ENCODE measurements around the gene GABARAPL2.
"Not testable (repeated sequence)": the region's sequence is repeated elsewhere in the genome, so short reads cannot be mapped to it uniquely, and the experiment has no call there.

Gene GABARAPL2

DNA sequence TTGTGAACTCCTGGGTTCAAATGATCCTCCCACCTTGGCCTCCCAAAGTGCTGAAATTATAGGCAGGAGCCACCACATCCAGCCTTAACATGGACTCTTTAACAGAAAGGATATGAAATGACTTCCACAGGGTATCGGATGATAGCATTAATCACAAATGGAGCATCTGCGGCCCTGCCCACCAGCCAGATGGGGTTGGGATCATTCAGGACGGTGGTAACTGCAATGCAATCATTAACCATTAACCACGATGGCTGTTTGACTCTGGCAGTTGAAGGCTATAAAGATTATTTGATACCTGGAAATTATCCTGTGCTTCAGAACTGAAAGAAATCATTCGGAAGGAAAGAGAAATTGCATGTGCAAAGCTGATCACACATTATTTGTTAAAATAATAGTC lies 24.9 kb upstream of the GABARAPL2 start:
- Histone ChIP-seq H3K27ac (ENCODE audit: low read length) (no peak overlapping the region), H3K27me3 (ENCODE audit: insufficient read depth, low read length, poor library complexity) (no peaks in the 10 kb centered on the region), H3K9ac (ENCODE audit: low read depth, low read length) (no peak overlapping the region), H4K20me1 (ENCODE audit: insufficient read depth, low read length) (no peaks in the 10 kb centered on the region), H3K4me2 (ENCODE audit: insufficient read depth, low read length) (no peak overlapping the region), H3K4me3 (ENCODE audit: low read depth in 1 of 2, low read length in 2 of 2) (no peak overlapping the region), H3K79me2 (ENCODE audit: insufficient read depth, low read length) (no peaks in the 10 kb centered on the region), H3K36me3 (ENCODE audit: insufficient read depth, low read length) (no peaks in the 10 kb centered on the region), H2AFZ (ENCODE audit: low read depth, low read length) (no peak overlapping the region), H3K4me1 (ENCODE audit: insufficient read depth, low read length) (no peaks in the 10 kb centered on the region), H3K9me3 (ENCODE audit: insufficient read depth, low read length, severe bottlenecking) (no peaks in the 10 kb centered on the region)
- ATAC-seq (ENCODE audit: insufficient read depth, low read depth) = no peak
- TF ChIP-seq EZH2 (IDR thresholded peaks at IDR 0.05; ENCODE audit: borderline replicate concordance, low read depth, low read length, severe bottlenecking) = no peak
- TF ChIP-seq, protein P1, sequence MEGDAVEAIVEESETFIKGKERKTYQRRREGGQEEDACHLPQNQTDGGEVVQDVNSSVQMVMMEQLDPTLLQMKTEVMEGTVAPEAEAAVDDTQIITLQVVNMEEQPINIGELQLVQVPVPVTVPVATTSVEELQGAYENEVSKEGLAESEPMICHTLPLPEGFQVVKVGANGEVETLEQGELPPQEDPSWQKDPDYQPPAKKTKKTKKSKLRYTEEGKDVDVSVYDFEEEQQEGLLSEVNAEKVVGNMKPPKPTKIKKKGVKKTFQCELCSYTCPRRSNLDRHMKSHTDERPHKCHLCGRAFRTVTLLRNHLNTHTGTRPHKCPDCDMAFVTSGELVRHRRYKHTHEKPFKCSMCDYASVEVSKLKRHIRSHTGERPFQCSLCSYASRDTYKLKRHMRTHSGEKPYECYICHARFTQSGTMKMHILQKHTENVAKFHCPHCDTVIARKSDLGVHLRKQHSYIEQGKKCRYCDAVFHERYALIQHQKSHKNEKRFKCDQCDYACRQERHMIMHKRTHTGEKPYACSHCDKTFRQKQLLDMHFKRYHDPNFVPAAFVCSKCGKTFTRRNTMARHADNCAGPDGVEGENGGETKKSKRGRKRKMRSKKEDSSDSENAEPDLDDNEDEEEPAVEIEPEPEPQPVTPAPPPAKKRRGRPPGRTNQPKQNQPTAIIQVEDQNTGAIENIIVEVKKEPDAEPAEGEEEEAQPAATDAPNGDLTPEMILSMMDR (IDR thresholded peaks at IDR 0.05; ENCODE audit: borderline replicate concordance, extremely low read depth, low read length, poor library complexity, severe bottlenecking) = no peak
- DNase-seq = no peak

DNA sequence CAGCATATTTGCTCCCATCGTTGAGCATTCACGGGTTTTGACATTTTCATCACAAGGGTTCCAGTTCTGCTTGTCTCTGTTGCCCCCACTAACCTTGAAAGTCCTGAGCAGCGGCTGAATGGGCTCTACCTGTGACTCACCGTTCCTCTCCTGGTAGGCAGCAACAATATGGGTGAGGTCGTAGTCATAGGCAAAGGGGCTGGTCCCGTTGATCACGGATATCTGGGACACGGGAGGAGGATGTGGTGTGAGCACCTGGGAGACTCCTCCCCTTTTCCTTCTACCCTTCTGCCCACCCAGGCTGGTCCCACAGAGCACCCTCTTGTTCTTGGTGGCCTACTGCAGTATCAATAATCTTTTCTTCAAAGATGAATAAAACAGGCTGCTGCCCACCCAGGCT lies 23.7 kb upstream of the GABARAPL2 start:
- H3K79me2 ChIP-seq (ENCODE audit: insufficient read depth, low read length); DNase-seq; H2AFZ ChIP-seq (ENCODE audit: low read depth, low read length); H4K20me1 ChIP-seq (ENCODE audit: insufficient read depth, low read length); H3K4me2 ChIP-seq (ENCODE audit: insufficient read depth, low read length); H3K4me3 ChIP-seq (ENCODE audit: low read depth in 1 of 2, low read length in 2 of 2); ATAC-seq (ENCODE audit: insufficient read depth, low read depth); H3K27me3 ChIP-seq (ENCODE audit: insufficient read depth, low read length, poor library complexity); H3K9ac ChIP-seq (ENCODE audit: low read depth, low read length); H3K9me3 ChIP-seq (ENCODE audit: insufficient read depth, low read length, severe bottlenecking); H3K4me1 ChIP-seq (ENCODE audit: insufficient read depth, low read length); H3K27ac ChIP-seq (ENCODE audit: low read length); H3K36me3 ChIP-seq (ENCODE audit: insufficient read depth, low read length): not testable (repeated sequence)

DNA sequence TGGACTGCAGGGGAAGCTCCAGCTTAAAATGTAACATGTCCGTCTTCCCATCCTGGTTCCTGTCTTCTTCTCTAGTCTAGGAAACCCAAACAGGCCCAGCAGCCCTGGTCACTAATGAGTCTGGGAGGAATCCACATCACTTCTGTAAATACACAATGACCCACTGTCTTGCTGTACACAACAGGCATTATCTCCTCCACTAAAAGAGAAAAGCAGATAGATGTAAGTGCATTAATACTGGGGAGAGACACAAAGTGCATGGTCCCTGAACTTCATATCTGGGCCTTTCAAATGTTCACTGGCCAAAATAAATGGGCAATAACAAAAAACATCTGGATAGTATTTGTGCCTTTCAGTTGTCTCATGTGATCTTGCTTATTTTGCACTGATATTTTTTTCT lies 20.3 kb upstream of the GABARAPL2 start:
- not testable (repeated sequence) for H3K4me3 ChIP-seq (ENCODE audit: low read depth in 1 of 2, low read length in 2 of 2); H3K9ac ChIP-seq (ENCODE audit: low read depth, low read length); H3K4me2 ChIP-seq (ENCODE audit: insufficient read depth, low read length); H3K27ac ChIP-seq (ENCODE audit: low read length); H3K4me1 ChIP-seq (ENCODE audit: insufficient read depth, low read length); H3K27me3 ChIP-seq (ENCODE audit: insufficient read depth, low read length, poor library complexity); H3K9me3 ChIP-seq (ENCODE audit: insufficient read depth, low read length, severe bottlenecking); H2AFZ ChIP-seq (ENCODE audit: low read depth, low read length); DNase-seq; H3K79me2 ChIP-seq (ENCODE audit: insufficient read depth, low read length); H3K36me3 ChIP-seq (ENCODE audit: insufficient read depth, low read length); ATAC-seq (ENCODE audit: insufficient read depth, low read depth); H4K20me1 ChIP-seq (ENCODE audit: insufficient read depth, low read length)

DNA sequence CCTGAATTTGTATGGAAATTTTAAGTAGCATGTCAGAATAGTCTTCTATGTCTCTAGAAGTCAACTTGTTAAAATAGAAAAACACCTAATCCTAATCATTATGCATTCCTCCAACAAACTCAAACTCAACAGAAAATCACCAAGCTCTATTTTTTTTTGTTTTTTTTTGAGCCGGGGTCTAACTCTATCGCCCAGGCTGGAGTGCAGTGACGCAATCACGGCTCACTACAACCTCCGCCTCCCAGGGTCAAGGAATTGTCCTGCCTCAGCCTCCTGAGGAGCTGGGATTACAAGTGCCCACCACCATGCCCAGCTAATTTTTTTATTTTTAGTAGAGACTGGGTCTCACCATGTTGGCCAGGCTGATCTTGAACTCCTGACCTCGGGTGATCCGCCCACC lies 19.9 kb upstream of the GABARAPL2 start:
- Histone ChIP-seq H2AFZ (ENCODE audit: low read depth, low read length) (no peak overlapping the region), H3K79me2 (ENCODE audit: insufficient read depth, low read length) (no peaks in the 10 kb centered on the region), H3K4me1 (ENCODE audit: insufficient read depth, low read length) (peaks cover 7% of the 10 kb centered on the region; the same call in 1 of the 2 replicates), H3K9me3 (ENCODE audit: insufficient read depth, low read length, severe bottlenecking) (no peaks in the 10 kb centered on the region), H3K9ac (ENCODE audit: low read depth, low read length) (no peak overlapping the region), H4K20me1 (ENCODE audit: insufficient read depth, low read length) (no peaks in the 10 kb centered on the region), H3K27me3 (ENCODE audit: insufficient read depth, low read length, poor library complexity) (no peaks in the 10 kb centered on the region), H3K4me3 (ENCODE audit: low read depth in 1 of 2, low read length in 2 of 2) (no peak overlapping the region), H3K27ac (ENCODE audit: low read length) (no peak overlapping the region), H3K4me2 (ENCODE audit: insufficient read depth, low read length) (no peak overlapping the region), H3K36me3 (ENCODE audit: insufficient read depth, low read length) (no peaks in the 10 kb centered on the region)
- DNase-seq = no peak
- ATAC-seq (ENCODE audit: insufficient read depth, low read depth) = no peak
- TF ChIP-seq EZH2 (IDR thresholded peaks at IDR 0.05; ENCODE audit: borderline replicate concordance, low read depth, low read length, severe bottlenecking) = no peak
- TF ChIP-seq, protein P1 (IDR thresholded peaks at IDR 0.05; ENCODE audit: borderline replicate concordance, extremely low read depth, low read length, poor library complexity, severe bottlenecking) = no peak

DNA sequence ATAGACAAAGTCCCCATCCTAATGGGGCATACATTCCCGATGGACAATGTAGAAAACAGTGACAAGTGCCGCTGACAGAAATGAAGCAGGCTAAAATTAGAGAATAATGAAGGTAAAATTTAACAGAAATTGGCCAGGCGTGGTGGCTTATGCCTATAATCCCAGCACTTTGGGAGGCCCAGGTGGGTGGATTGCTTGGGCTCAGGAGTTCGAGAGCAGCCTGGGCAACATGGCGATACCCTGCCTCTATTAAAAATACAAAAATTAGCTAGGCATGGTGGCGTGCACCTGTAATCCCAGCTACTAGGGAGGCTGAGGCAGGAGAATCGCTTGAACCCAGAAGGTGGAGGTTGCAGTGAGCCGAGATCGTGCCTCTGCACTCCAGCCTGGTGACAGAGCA lies 17.7 kb upstream of the GABARAPL2 start:
- not testable (repeated sequence) for ATAC-seq (ENCODE audit: insufficient read depth, low read depth); H3K36me3 ChIP-seq (ENCODE audit: insufficient read depth, low read length); H3K27me3 ChIP-seq (ENCODE audit: insufficient read depth, low read length, poor library complexity); H2AFZ ChIP-seq (ENCODE audit: low read depth, low read length); H3K79me2 ChIP-seq (ENCODE audit: insufficient read depth, low read length); H3K27ac ChIP-seq (ENCODE audit: low read length); H3K9ac ChIP-seq (ENCODE audit: low read depth, low read length); H3K4me3 ChIP-seq (ENCODE audit: low read depth in 1 of 2, low read length in 2 of 2); H3K4me2 ChIP-seq (ENCODE audit: insufficient read depth, low read length); H4K20me1 ChIP-seq (ENCODE audit: insufficient read depth, low read length); H3K4me1 ChIP-seq (ENCODE audit: insufficient read depth, low read length); DNase-seq; H3K9me3 ChIP-seq (ENCODE audit: insufficient read depth, low read length, severe bottlenecking)

All from DND-41 (cell line).